ENCODE measurements around the gene ELMO1. TPM values are rescaled to one million over a fixed set of nuclear protein-coding genes. Genes with fewer than 3 reads are reported as not detected.

ELMO1 gene
- total and polyA plus RNA-seq, 2 of the 13 experiments (the other 11 are each of a cell fraction or from before 2014, with no cell fraction given): 0.11 to 0.17 TPM

GRCh38 chr7:37052705-37053104, 396.0 kb downstream of the ELMO1 start (continued):
- TF ChIP-seq, protein P1, sequence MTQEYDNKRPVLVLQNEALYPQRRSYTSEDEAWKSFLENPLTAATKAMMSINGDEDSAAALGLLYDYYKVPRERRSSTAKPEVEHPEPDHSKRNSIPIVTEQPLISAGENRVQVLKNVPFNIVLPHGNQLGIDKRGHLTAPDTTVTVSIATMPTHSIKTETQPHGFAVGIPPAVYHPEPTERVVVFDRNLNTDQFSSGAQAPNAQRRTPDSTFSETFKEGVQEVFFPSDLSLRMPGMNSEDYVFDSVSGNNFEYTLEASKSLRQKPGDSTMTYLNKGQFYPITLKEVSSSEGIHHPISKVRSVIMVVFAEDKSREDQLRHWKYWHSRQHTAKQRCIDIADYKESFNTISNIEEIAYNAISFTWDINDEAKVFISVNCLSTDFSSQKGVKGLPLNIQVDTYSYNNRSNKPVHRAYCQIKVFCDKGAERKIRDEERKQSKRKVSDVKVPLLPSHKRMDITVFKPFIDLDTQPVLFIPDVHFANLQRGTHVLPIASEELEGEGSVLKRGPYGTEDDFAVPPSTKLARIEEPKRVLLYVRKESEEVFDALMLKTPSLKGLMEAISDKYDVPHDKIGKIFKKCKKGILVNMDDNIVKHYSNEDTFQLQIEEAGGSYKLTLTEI (CRISPR knock-in tag; conservative IDR thresholded peaks at IDR 0.05): no peak
- TF ChIP-seq RAD21 (CRISPR knock-in tag; IDR thresholded peaks at IDR 0.05) (no peak), NFKB2 (CRISPR knock-in tag; IDR thresholded peaks at IDR 0.05; ENCODE audit: borderline replicate concordance) (peak; percentile 72; the same call in 1 of the 2 replicates), MATR3 (CRISPR knock-in tag; IDR thresholded peaks at IDR 0.05) (no peak), MZF1 (CRISPR knock-in tag; IDR thresholded peaks at IDR 0.05; ENCODE audit: borderline replicate concordance) (no peak), THRA (CRISPR knock-in tag; IDR thresholded peaks at IDR 0.05; ENCODE audit: borderline replicate concordance) (peak; percentile 70), ZSCAN29 (CRISPR knock-in tag; conservative IDR thresholded peaks at IDR 0.05) (no peak), HDAC1 (CRISPR knock-in tag; IDR thresholded peaks at IDR 0.05) (peak; percentile 69), CBX5 (CRISPR knock-in tag; IDR thresholded peaks at IDR 0.05; ENCODE audit: borderline replicate concordance) (peak; percentile 90), JUNB (CRISPR knock-in tag; IDR thresholded peaks at IDR 0.05; ENCODE audit: borderline replicate concordance) (peak; percentile 54; the same call in 1 of the 2 replicates), ZNF142 (CRISPR knock-in tag; IDR thresholded peaks at IDR 0.05) (no peak), SP5 (CRISPR knock-in tag; IDR thresholded peaks at IDR 0.05; ENCODE audit: borderline replicate concordance, low read depth) (no peak), MAFK (conservative IDR thresholded peaks at IDR 0.05 in 1 of 2, IDR thresholded peaks at IDR 0.05 in 1 of 2; ENCODE audit: low read length in 2 of 2) (no peak), LCORL (IDR thresholded peaks at IDR 0.05) (no peak), LCORL (CRISPR knock-in tag; IDR thresholded peaks at IDR 0.05) (no peak), JUND (CRISPR knock-in tag; IDR thresholded peaks at IDR 0.05) (0 out of 2 replicates have a peak, but pooled peaks have one; percentile 46), MTF1 (CRISPR knock-in tag; IDR thresholded peaks at IDR 0.05) (peak; percentile 75; the same call in 1 of the 2 replicates), THAP7 (CRISPR knock-in tag; IDR thresholded peaks at IDR 0.05) (no peak), ZNF572 (CRISPR knock-in tag; IDR thresholded peaks at IDR 0.05) (no peak)

Data from HepG2 (cell line).